Ishikawa (cell line): ENCODE measurements around the gene ZNF689.

Experiments
- CEBPB ChIP-seq: IDR thresholded peaks from 2 replicates; pipeline ENCODE4 v1.6.1; 2012
- CREB1 ChIP-seq: IDR thresholded peaks from 2 replicates; pipeline ENCODE4 v1.6.1; 2012; ENCODE audit warnings: low read depth
- EGR1 ChIP-seq: IDR thresholded peaks from 2 replicates; pipeline ENCODE4 v1.6.1; 2012
- EP300 ChIP-seq: IDR thresholded peaks from 2 replicates; pipeline ENCODE4 v1.6.1; 2012; ENCODE audit warnings: borderline replicate concordance
- FOXM1 ChIP-seq: IDR thresholded peaks from 2 replicates; pipeline ENCODE4 v1.6.1; 2012; ENCODE audit warnings: low read depth, borderline replicate concordance
- MAX ChIP-seq: IDR thresholded peaks from 2 replicates; pipeline ENCODE4 v1.6.1; 2012
- NFIC ChIP-seq: IDR thresholded peaks from 2 replicates; pipeline ENCODE4 v1.6.1; 2012
- RAD21 ChIP-seq: IDR thresholded peaks from 2 replicates; pipeline ENCODE4 v1.6.1; 2012; ENCODE audit warnings: low read depth
- REST ChIP-seq: IDR thresholded peaks from 2 replicates; pipeline ENCODE4 v1.6.1; 2012; ENCODE audit warnings: low read depth, mild to moderate bottlenecking
- TAF1 ChIP-seq: IDR thresholded peaks from 2 replicates; pipeline ENCODE4 v1.6.1; 2012; ENCODE audit warnings: low read depth, mild to moderate bottlenecking
- TCF12 ChIP-seq: IDR thresholded peaks from 2 replicates; pipeline ENCODE4 v1.6.1; 2012; ENCODE audit warnings: low read depth
- TEAD4 ChIP-seq: IDR thresholded peaks from 2 replicates; pipeline ENCODE4 v1.6.1; 2012
- USF1 ChIP-seq: IDR thresholded peaks from 2 replicates; pipeline ENCODE4 v1.6.1; 2012
- YY1 ChIP-seq: IDR thresholded peaks from 2 replicates; pipeline ENCODE4 v1.6.1; 2012; ENCODE audit warnings: low read depth

- TF ChIP-seq TAF1: no peak
- no peak for TF ChIP-seq USF1
- no peak for TF ChIP-seq CREB1
- no peak for TF ChIP-seq REST
- TF ChIP-seq TEAD4: no peak
- no peak for TF ChIP-seq EGR1
- no peak for TF ChIP-seq YY1
- TF ChIP-seq RAD21: no peak
- TF ChIP-seq EP300: no peak
- TF ChIP-seq MAX: no peak
- no peak for TF ChIP-seq NFIC
- no peak for TF ChIP-seq CEBPB
- no peak for TF ChIP-seq TCF12
- TF ChIP-seq FOXM1: no peak
Observed at GRCh38 chr16:30636599-30636998, 26.4 kb upstream of the ZNF689 start.
